Measurements from ENCODE around the gene NLRC5.

DNA sequence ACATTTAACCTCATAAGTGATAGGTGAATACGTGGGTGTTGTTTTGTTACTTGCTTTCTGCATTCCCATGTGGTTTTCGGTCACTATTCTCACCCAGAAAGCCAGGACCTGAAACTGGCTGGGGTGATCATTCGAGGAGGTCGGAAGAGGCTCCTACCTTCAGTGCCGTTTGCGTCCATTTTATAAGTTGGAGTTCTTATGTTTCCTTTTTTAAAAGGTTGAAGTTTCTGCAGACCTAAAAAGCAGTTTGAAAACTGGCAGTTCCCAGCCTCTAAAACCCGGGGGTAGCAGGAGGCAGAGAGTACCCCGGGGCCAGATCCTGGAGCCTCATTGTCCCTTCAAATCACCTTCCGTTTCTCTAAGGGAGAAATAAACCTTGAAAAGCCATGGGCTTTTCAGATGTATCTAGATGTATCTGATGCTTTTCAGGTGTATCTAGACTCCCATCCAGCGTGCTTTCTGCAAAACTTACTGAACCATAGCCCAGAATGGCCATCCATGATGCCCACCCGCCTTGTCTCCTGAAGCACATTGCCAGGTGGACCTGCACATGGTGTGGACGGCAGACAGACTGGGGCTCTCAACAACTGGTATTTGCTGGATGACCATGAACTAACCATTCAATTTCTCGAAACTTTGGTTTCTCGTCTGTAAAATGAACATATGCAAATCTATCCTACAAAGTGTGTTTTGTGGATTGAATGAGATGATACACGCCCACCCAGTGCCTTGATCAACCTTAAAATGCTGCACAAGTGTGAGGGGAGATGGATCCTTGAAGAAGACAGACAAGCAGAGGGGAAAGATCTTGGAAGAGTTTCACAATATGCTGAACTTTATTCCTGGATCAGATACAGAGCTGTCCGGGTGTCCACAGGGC is 1.3 kb downstream of the NLRC5 start:
- TF ChIP-seq SIN3A (IDR thresholded peaks at IDR 0.05; ENCODE audit: borderline replicate concordance, insufficient read depth, low read length) (no peak), TAF1 (IDR thresholded peaks at IDR 0.05; ENCODE audit: borderline replicate concordance, insufficient read depth, low read length) (no peak), REST (IDR thresholded peaks at IDR 0.05; ENCODE audit: insufficient read depth in 1 of 2, low read depth in 2 of 2, low read length in 2 of 2) (no peak), POLR2AphosphoS5 (IDR thresholded peaks at IDR 0.05; ENCODE audit: low read depth, low read length) (no peak)
